HL-60 (cell line): Measurements from ENCODE around the gene ICAM2.

Experiments used
- DNase-seq, 2 experiments: peaks; one replicate each; pipeline ENCODE4 v3.0.0-alpha.2; 2010 to 2020; ENCODE audit warnings: low read depth in 1 of 2, low spot score in 1 of 2
- H3K27ac ChIP-seq: fragments of 250-450 bp; sonication (Bioruptor Pico); replicated peaks from 2 replicates; pipeline ENCODE4 v1.5.1; 2020; ENCODE audit warnings: mild to moderate bottlenecking, moderate library complexity
- H3K27me3 ChIP-seq: fragments of 250-450 bp; sonication (Bioruptor Pico); 2 replicates; pipeline ENCODE4 v1.5.1; 2021; ENCODE audit warnings: mild to moderate bottlenecking, moderate library complexity; ENCODE audit not compliant: insufficient read depth, poor library complexity, severe bottlenecking
- H3K4me3 ChIP-seq: replicated peaks from 2 replicates; pipeline ENCODE4 v1.5.1; 2011; ENCODE audit warnings: mild to moderate bottlenecking, control low read depth, low read length; ENCODE audit not compliant: insufficient read depth
- CTCF ChIP-seq: IDR thresholded peaks from one replicate; pipeline ENCODE4 v1.5.1; 2011; ENCODE audit warnings: low read length, control low read depth, inconsistent platforms; ENCODE audit not compliant: insufficient read depth
- GABPA ChIP-seq: IDR thresholded peaks from 2 replicates; pipeline ENCODE4 v1.6.1; 2012; ENCODE audit warnings: low read depth
- POLR2AphosphoS5 ChIP-seq: IDR thresholded peaks from 2 replicates; pipeline ENCODE4 v1.6.1; 2012; ENCODE audit warnings: low read depth
- REST ChIP-seq: IDR thresholded peaks from 2 replicates; pipeline ENCODE4 v1.6.1; 2012; ENCODE audit warnings: low read depth; ENCODE audit not compliant: insufficient replicate concordance
- SPI1 ChIP-seq: IDR thresholded peaks from 2 replicates; pipeline ENCODE4 v1.6.1; 2012; ENCODE audit warnings: low read depth, mild to moderate bottlenecking, borderline replicate concordance

Gene ICAM2

GRCh38 chr17:63993368-63993985 is 27.0 kb downstream of the ICAM2 start:
- Histone ChIP-seq H3K27me3 (peaks cover 16% of the 10 kb centered on the region), H3K27ac (no peak overlapping the region), H3K4me3 (no peak overlapping the region)
- DNase-seq: no peak
- TF ChIP-seq REST (no peak), GABPA (no peak), CTCF (no peak), POLR2AphosphoS5 (no peak), SPI1 (no peak)

GRCh38 chr17:63991611-63992010 is 28.8 kb downstream of the ICAM2 start:
- Histone ChIP-seq H3K27ac (no peak overlapping the region), H3K4me3 (no peak overlapping the region), H3K27me3 (no peaks in the 10 kb centered on the region)
- no peak for TF ChIP-seq REST
- TF ChIP-seq CTCF: no peak
- no peak for TF ChIP-seq SPI1
- no peak for TF ChIP-seq POLR2AphosphoS5
- no peak for TF ChIP-seq GABPA
- no peak for DNase-seq

GRCh38 chr17:63989622-63990345 is 30.6 kb downstream of the ICAM2 start:
- TF ChIP-seq POLR2AphosphoS5: no peak
- no peak for TF ChIP-seq SPI1
- TF ChIP-seq GABPA: no peak
- TF ChIP-seq REST: no peak
- TF ChIP-seq CTCF: no peak
- DNase-seq: no peak
- no peak overlapping the region for H3K4me3 ChIP-seq

More at GRCh38 chr17:63989622-63990345, 30.6 kb downstream of the ICAM2 start:
- no peaks in the 10 kb centered on the region for H3K27me3 ChIP-seq
- H3K27ac ChIP-seq: no peak overlapping the region
